Spleen (tissue), 13 donors: ENCODE results near the gene CSF2RB. TPM values are rescaled to one million over a fixed set of nuclear protein-coding genes. Genes with fewer than 3 reads are reported as not detected.

Experiments
- DNase-seq: peaks from one replicate; pipeline ENCODE4 v3.0.0-alpha.2; 2020
- H3K27ac ChIP-seq, 8 donors: fragments of 200-600 bp; sonication (generic) in 7 of 8; 1 replicate in 4 of 8; 2 replicates in 4 of 8; pipeline versions ENCODE4 v1.5.0 to v1.8.0; 2016 to 2021; ENCODE audit warnings: inconsistent platforms in 4 of 8, mild to moderate bottlenecking in 4 of 8, moderate library complexity in 1 of 8
- H3K27me3 ChIP-seq, 7 donors: fragments of 200-600 bp; sonication (generic) in 6 of 7; replicated peaks in 1 of 7; 1 replicate in 4 of 7; 2 replicates in 3 of 7; pipeline versions ENCODE4 v1.5.0 to v1.8.0; 2016 to 2021; ENCODE audit warnings: inconsistent platforms in 3 of 7, mild to moderate bottlenecking in 1 of 7
- H3K36me3 ChIP-seq, 6 donors: fragments of 200-600 bp; sonication (generic) in 5 of 6; 1 replicate in 4 of 6; 2 replicates in 2 of 6; pipeline versions ENCODE4 v1.5.0 to v1.8.0; 2016 to 2021; ENCODE audit warnings: inconsistent platforms in 2 of 6
- H3K4me1 ChIP-seq, 6 donors: fragments of 200-600 bp; sonication (generic) in 5 of 6; 1 replicate in 3 of 6; 2 replicates in 3 of 6; pipeline versions ENCODE4 v1.5.0 to v1.8.0; 2016 to 2021; ENCODE audit warnings: inconsistent platforms in 3 of 6
- H3K4me3 ChIP-seq, 8 donors: fragments of 200-600 bp; sonication (generic) in 7 of 8; 1 replicate in 4 of 8; 2 replicates in 4 of 8; pipeline versions ENCODE4 v1.5.0 to v1.8.0; 2016 to 2021; ENCODE audit warnings: inconsistent platforms in 4 of 8, mild to moderate bottlenecking in 4 of 8, moderate library complexity in 2 of 8
- H3K9me3 ChIP-seq, 8 donors: fragments of 200-600 bp; sonication (generic) in 7 of 8; 1 replicate in 4 of 8; 2 replicates in 4 of 8; pipeline versions ENCODE4 v1.5.0 to v1.8.0; 2016 to 2021; ENCODE audit warnings: inconsistent platforms in 4 of 8
- POLR2A ChIP-seq, 3 donors: fragments of 450-650 bp; IDR thresholded peaks; one replicate each; pipeline ENCODE4 v1.5.1; 2017; ENCODE audit warnings: antibody characterized with exemption in 3 of 3, mild to moderate bottlenecking in 1 of 3
- POLR2AphosphoS5 ChIP-seq, 3 donors: sonication (generic); formaldehyde crosslinking; IDR thresholded peaks; one replicate each; pipeline ENCODE4 v1.5.1; 2017; ENCODE audit warnings: antibody characterized with exemption in 3 of 3
- WGBS, 5 donors: extraction: QIAGEN DNeasy Blood & Tissue Kit in 3 of 5; methylation state at CpG; one replicate each; pipeline versions ENCODE4 v1.1.5 to v1.1.7; 2013 to 2018; 5-methylcytosine and 5-hydroxymethylcytosine counted together
- intact Hi-C: fragments of 100-400 bp; cut with DNase I; formaldehyde crosslinking; loops from one replicate; pipeline ENCODE4 v1.15.0; 2023; ENCODE audit warnings: low total_unique reads
- long read RNA-seq, 2 donors: transcript quantifications; one replicate each; lab custom pipeline, GENCODE V29; 2026
- polyA plus RNA-seq, 3 donors: library from polyadenylated mRNA; stranded (reverse); fragments of 200-250 nt; gene quantifications; one replicate each; pipeline ENCODE4 v1.2.1, GENCODE V29; 2013
- total RNA-seq, 7 donors: library from RNA; depleted of rRNA in 3 of 7; stranded (reverse); fragments of >200 nt in 3 of 7; fragmentation: NEBNext Ultra II Directional in 4 of 7; extraction: Animal tissue kit (Norgen Biotek cat#: 25700) in 4 of 7; gene quantifications; one replicate each; pipeline versions ENCODE4 v1.1.0 to v1.2.1, GENCODE V29; 2016 to 2021
- TF ChIP-seq, protein P1 (sequence below), 11 experiments: fragments of 200-600 bp in 7 of 11; fragments of 450-650 bp in 4 of 11; sonication (generic) in 4 of 11; IDR thresholded peaks in 8 of 11; conservative IDR thresholded peaks in 3 of 11; 1 replicate in 7 of 11; 2 replicates in 4 of 11; pipeline versions ENCODE4 v1.4.0 to v1.8.0; 2016 to 2021; ENCODE audit warnings: antibody characterized with exemption in 11 of 11, inconsistent platforms in 4 of 11, mild to moderate bottlenecking in 1 of 11
- donor health status: healthy with polysubstance abuse.
- donor health status: DM: no; HTN: no; CAD: no; lungs with moderate emphysema.
- donor health status: DM: no; HTN: no; CAD: no.
- donor health status: Bipolar disorder and iron deficiency.
- donor health status: healthy.
- donor health status: DM: no; HTN: no; CAD: no.
- donor health status: DM: yes; HTN: yes; CAD: no.

CSF2RB gene
- 100 to 1,000 TPM in 1 of 7 donors, 10 to 100 TPM in 6; 35.9 to 110 (median 61.3) TPM for total RNA-seq
- polyA plus RNA-seq = 10 to 100 TPM; 14.2 to 19.7 (median 16.3) TPM
- long read RNA-seq, donor 1 = 0 reads
- long read RNA-seq, donor 2 = 0 reads

GRCh38 chr22:36913427-36914389 is at the start of gene CSF2RB:
TSS of gene CSF2RB (plus strand) at chr22:36913628. CDS start at chr22:36922208, 8,580 bp downstream.
- peaks cover 0 to 3% (median 0%) of the 10 kb centered on the region in 8 donors for H3K9me3 ChIP-seq
- peak; percentile 28 to 53 (median 43) for TF ChIP-seq POLR2AphosphoS5 (IDR thresholded peaks at IDR 0.05)
- TF ChIP-seq POLR2A (IDR thresholded peaks at IDR 0.05) = no peak
- H3K36me3 ChIP-seq = peaks cover 0 to 3% (median 0%) of the 10 kb centered on the region in 6 donors
- H3K4me3 ChIP-seq = peak within 1 kb of the TSS; percentile 33 to 73 (median 48)
- 31 to 48% (median 42%) methylated on average over 18 of the region's 18 CpGs for WGBS, 5 donors
- H3K27me3 ChIP-seq = no peaks in the 10 kb centered on the region
- intact Hi-C loops = no loop called here
- peak within 1 kb of the TSS in 7 of 8 donors; percentile 65 to 92 (median 83) for H3K27ac ChIP-seq
- peak; percentile 91 for DNase-seq
- H3K4me1 ChIP-seq = peaks cover 0 to 61% (median 17%) of the 10 kb centered on the region in 6 donors

GRCh38 chr22:36863979-36864378 is 49.4 kb upstream of the CSF2RB start:
- Histone ChIP-seq H3K9me3 (no peaks in the 10 kb centered on the region), H3K4me3 (no peak overlapping the region), H3K4me1 (peaks cover 0 to 65% (median 41%) of the 10 kb centered on the region in 6 donors), H3K27me3 (no peaks in the 10 kb centered on the region), H3K27ac (peak overlapping the region in 4 of 8 donors; percentile 38 to 96 (median 95)), H3K36me3 (peaks cover 0 to 56% (median 28%) of the 10 kb centered on the region in 6 donors)
- TF ChIP-seq POLR2A (IDR thresholded peaks at IDR 0.05) = no peak
- TF ChIP-seq, protein P1, sequence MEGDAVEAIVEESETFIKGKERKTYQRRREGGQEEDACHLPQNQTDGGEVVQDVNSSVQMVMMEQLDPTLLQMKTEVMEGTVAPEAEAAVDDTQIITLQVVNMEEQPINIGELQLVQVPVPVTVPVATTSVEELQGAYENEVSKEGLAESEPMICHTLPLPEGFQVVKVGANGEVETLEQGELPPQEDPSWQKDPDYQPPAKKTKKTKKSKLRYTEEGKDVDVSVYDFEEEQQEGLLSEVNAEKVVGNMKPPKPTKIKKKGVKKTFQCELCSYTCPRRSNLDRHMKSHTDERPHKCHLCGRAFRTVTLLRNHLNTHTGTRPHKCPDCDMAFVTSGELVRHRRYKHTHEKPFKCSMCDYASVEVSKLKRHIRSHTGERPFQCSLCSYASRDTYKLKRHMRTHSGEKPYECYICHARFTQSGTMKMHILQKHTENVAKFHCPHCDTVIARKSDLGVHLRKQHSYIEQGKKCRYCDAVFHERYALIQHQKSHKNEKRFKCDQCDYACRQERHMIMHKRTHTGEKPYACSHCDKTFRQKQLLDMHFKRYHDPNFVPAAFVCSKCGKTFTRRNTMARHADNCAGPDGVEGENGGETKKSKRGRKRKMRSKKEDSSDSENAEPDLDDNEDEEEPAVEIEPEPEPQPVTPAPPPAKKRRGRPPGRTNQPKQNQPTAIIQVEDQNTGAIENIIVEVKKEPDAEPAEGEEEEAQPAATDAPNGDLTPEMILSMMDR (IDR thresholded peaks at IDR 0.05 in 8 of 11, conservative IDR thresholded peaks at IDR 0.05 in 3 of 11) = no peak
- no peak for TF ChIP-seq POLR2AphosphoS5 (IDR thresholded peaks at IDR 0.05)
- DNase-seq = no peak
- intact Hi-C loops = no loop called here
- 58 to 87% (median 81%) methylated on average over 6 of the region's 6 CpGs for WGBS, 5 donors

DNA sequence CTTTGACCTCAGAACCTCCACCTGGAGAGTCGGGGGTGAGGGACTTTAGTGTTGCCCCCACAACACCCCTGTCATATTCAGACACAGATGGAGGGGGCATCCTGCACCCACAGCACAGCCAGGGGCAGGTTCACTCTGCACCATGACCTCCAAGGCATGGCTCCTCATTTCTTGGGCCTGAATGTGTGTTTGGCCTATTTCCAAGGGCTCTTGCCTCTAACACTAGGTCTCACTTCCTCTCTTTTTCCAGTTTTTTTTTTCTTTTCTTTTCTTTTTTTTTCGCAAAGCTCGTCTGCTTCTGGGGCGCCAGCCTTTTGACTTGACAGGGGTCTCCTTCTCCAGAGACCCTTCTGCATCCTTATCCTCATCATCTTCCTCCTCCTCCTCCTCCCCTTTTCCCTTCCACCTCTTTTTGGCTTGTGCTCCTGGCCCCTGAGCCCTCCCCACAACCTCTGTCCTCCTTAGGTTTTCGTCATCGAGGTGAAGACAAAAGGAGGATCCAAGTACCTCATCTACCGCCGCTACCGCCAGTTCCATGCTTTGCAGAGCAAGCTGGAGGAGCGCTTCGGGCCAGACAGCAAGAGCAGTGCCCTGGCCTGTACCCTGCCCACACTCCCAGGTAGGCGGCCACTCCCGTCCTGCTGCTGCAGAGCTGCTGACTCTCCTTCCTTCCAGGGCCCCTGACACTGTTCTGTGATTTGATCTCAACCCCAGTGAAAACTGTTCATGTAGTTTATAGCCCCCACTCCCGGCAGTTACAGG is 48.8 kb upstream of the CSF2RB start:
- intact Hi-C loops = no loop called here
- H3K27me3 ChIP-seq = peaks cover 0 to 3% (median 0%) of the 10 kb centered on the region in 7 donors
- H3K27ac ChIP-seq = peak overlapping the region in 4 of 8 donors; percentile 38 to 96 (median 95)
- H3K9me3 ChIP-seq = no peaks in the 10 kb centered on the region
- no peak for DNase-seq
- TF ChIP-seq POLR2AphosphoS5 (IDR thresholded peaks at IDR 0.05) (no peak), POLR2A (IDR thresholded peaks at IDR 0.05) (no peak)
- TF ChIP-seq, protein P1 (IDR thresholded peaks at IDR 0.05 in 8 of 11, conservative IDR thresholded peaks at IDR 0.05 in 3 of 11) = no peak
- H3K36me3 ChIP-seq = peaks cover 0 to 63% (median 28%) of the 10 kb centered on the region in 6 donors
- WGBS, 5 donors = 69 to 76% (median 71%) methylated on average over 13 to 14 of the region's 14 CpGs
- peaks cover 0 to 59% (median 41%) of the 10 kb centered on the region in 6 donors for H3K4me1 ChIP-seq
- no peak overlapping the region for H3K4me3 ChIP-seq

- intact Hi-C loops = no loop called here
- no peak for DNase-seq
- no peak for TF ChIP-seq POLR2A (IDR thresholded peaks at IDR 0.05)
- TF ChIP-seq POLR2AphosphoS5 (IDR thresholded peaks at IDR 0.05) = no peak
- TF ChIP-seq, protein P1 (IDR thresholded peaks at IDR 0.05 in 8 of 11, conservative IDR thresholded peaks at IDR 0.05 in 3 of 11) = no peak
These were observed 48.1 kb upstream of the CSF2RB start for GRCh38 chr22:36865346-36865745.

More at GRCh38 chr22:36865346-36865745, 48.1 kb upstream of the CSF2RB start:
- WGBS, 5 donors = 49 to 57% (median 54%) methylated on average over 13 of the region's 13 CpGs
- Histone ChIP-seq H3K27me3 (peaks cover 0 to 3% (median 0%) of the 10 kb centered on the region in 7 donors), H3K9me3 (no peaks in the 10 kb centered on the region), H3K4me1 (peaks cover 0 to 52% (median 38%) of the 10 kb centered on the region in 6 donors), H3K36me3 (peaks cover 0 to 70% (median 29%) of the 10 kb centered on the region in 6 donors), H3K27ac (peak overlapping the region in 2 of 8 donors; percentile 94 to 96), H3K4me3 (no peak overlapping the region)
